GF-D8 (cell line): ENCODE measurements around the gene TMEM245.

Source experiments
- DNase-seq: peaks from one replicate; lab custom pipeline; 2025; lab: John Stamatoyannopoulos, UW

TMEM245 gene

DNA sequence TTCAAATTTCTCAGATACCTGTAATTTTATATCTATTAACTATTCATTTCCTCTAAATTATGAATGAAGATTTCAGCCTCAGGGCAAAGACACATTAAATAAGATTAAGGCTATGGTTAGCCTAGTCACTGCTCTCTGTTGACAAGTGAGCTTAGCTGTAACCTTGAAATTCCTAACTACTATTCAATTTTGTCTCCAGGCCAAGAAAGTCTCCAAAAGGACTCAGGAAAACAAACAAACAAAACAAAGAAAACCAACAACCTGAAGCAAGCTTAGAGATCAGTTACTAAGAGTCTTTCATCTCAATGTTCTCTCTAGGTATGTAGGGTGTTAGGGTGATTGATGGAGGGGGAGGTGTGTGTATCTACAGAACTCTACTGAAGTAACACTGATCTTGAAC, 96.9 kb downstream of the TMEM245 start:
- no peak for DNase-seq

DNA sequence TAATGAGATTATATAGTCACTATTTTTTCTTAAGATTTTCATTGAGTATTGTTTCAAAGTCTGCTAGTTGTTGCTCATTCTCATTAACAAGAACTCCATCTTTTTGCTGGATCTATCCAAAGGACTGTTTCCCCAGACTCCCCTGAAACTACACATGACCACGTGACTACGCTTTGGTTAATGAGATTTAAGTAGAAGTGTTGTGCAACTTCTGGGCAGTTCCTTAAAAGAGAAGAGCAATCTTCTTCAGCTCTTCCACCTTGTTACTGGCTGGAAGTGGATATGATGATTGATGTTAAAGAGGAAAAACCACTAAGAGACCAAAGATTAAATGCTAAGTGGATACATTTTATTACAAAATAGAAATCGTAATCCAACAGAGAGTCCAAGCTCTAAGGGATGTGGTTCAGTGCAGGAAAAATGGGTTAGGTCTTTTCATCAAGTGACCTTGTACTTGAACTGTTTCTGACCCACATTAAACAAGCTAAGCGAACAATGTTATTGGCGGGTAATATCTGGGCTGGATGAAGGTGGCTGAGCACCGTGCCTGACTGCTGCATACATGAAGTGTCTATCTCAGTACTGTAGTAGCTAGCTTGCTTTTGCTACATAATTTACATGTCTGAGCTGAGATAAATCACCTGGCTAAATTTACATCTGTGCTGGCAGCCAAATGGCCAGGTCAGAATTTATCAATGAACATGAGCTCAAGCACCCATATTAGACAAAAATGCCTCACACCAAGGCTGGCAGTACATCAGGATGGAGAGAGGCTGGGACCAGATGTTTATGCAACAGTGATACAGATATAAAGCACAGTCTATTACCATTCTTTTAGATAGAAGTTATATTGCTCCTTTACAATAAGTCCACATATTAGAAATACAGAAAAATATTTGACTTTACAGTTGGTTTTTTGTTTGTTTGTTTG, 98.9 kb downstream of the TMEM245 start:
- peak; percentile 4 for DNase-seq

- no peak for DNase-seq
Measured at GRCh38 chr9:109020113-109020512, 99.6 kb downstream of the TMEM245 start.

DNA sequence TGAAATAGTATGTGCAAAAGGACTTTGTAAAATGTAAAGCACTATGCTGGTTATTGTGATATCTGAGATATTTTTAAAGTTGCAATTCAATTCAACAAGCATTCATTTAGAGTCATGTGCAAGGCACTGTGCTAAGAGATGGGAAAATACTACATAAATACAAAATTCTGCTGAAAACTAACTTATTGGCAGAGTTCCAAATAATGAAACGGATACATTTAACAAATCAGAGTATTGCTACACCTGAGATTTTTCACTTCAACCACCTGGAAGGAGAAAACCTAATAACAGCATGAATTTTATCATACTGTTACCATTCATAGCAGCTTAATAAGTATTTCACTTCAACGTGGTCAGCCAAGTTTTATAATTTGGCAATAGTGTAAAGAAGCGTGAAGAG, 100.3 kb downstream of the TMEM245 start:
- DNase-seq, result no peak

- no peak for DNase-seq
Measured at GRCh38 chr9:109017493-109017892, 102.3 kb downstream of the TMEM245 start.

- no peak for DNase-seq
Measured at GRCh38 chr9:109017061-109017460, 102.7 kb downstream of the TMEM245 start.

- DNase-seq, result no peak
Measured at GRCh38 chr9:109016132-109016531, 103.6 kb downstream of the TMEM245 start.

DNA sequence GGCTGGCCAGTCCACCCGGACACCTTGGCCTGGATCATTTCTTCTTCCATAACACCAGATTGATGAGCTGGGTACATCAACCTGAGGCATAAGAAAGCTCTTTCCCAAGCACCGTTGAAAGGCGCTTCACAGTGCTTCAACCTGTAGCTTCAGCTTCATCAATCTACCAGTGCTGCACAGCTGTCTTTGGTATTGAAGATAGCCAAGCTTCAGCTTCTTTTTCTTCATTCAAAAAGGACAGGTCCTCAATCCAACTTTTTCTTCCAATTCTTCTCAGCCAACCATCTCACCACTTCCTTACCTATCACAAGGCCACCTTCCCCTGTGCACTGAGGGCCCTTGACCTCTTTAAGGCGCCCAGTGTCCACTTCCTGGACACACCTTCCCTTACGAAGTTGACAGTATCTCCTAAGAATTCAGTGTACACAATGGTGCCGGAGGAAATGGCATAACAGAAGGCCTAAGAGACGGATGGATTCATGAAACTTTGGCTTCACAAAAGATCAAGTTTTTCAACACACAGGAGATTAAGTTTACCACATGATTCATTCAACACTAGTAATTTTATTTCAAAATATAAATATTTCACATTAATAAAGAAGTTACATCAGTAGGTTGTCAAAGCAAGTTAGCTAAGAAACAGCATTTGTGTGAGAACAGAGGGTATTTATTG, 105.0 kb downstream of the TMEM245 start:
- DNase-seq, result no peak

DNA sequence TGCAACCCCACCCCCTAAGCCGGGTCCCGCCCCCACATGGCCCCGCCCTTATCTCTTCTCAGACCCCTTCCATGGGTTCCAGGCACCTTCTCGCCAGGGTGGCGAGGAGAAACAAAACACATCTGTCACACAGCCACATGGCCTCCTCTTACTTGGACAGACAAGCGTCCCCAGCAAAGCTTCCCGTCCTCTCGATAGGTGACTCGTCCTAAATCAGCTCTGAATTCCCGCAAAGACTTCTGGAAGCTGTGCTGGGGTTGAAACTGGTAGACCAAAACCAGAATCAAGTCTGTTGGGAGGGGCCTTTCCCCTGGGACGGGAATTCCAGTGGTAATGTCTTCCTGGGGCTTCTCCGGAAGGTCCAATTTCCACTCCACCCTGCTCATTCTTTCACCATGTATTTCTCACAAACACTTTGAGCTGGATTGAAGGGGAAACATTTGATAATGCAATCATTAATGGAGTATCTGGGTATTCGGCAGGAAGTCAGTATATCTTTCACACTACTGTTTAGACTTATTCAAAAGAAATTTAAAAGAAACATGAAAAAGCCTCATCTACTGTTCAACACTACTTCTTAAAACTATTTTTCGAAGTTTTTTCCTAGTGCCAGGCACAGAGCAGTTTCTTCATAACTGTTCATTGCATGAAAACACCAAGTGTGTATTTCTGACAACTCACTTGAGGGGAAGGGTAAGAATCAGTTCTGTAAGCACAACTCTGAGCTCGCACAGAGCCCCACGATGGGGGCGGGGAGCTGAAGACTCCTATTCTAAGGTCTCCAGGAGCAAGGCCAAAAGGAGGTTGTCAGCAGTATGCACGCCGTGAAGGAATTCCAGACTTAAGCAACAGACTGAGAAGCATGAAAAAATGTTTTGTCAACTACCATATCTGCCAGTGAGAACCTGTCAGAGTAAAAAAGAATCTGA, 105.8 kb downstream of the TMEM245 start:
- DNase-seq, result no peak

- peak; percentile 16 for DNase-seq
Measured at GRCh38 chr9:109012876-109013678, 106.7 kb downstream of the TMEM245 start, which contains the start of gene CTNNAL1. TSS of gene CTNNAL1 (minus strand) at chr9:109013499. CDS start at chr9:109013442, 57 bp downstream.

DNA sequence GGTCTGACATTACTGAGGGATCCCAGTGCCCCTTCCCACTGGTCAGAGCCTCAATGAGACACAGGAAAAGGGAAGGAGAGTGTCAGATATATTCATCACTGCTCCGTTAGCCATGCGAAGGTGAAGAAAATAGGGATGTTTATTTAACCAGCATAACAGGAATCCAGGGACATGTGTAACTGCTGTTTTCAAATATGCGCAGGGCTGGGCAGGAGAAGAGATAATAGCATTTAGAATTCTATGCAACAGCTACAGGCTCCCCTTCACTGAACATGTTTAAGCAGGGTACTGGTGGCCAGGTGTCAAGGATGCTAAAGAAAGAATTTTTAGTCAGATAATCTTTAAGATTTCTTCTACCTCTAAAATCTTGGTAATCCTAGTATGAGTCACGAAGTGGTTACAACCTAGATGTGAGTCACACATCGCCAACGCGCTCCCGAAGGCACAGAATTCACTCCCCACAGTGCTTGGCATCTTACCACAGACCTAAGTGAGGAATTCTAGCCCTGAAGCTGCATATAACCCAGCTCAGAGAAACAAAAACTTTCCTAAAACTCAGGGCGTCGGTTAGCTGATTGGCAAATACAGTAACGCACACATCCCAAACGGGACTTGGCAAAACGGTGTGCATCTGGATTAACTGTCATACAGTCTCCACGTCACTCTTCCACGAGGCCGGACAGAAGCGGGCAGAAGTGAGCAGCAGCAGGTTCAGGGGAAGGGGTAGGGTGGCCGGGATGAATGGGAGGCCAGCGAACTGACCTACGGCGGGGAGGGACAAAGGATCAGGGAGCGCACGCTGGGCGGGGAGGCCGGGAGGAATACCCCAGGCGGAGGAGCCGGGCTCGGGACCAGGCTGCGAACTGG, 107.5 kb downstream of the TMEM245 start:
- no peak for DNase-seq

DNA sequence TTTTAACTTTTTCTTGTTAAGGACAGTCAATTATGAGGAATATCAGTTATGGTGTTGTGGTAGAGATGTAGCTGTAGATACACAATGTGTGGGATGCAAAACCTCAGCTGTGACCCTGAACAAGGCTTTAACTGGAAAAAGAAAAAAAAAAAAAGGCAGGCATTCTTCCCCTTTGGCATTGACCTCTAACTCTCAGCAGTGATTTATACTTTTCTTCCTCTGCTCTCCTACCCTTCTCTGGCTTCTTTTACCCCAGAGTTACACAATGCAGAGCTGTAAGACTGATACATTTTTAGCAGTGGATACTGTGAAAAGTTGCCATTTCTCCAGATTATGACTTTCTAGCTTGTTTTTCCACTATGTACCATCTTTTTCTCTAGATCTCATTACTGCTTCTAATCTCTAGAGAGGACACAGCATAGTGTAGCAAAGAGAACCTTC, 108.5 kb downstream of the TMEM245 start:
- no peak for DNase-seq

- DNase-seq, result no peak
Measured at GRCh38 chr9:109010746-109011145, 109.0 kb downstream of the TMEM245 start.

DNA sequence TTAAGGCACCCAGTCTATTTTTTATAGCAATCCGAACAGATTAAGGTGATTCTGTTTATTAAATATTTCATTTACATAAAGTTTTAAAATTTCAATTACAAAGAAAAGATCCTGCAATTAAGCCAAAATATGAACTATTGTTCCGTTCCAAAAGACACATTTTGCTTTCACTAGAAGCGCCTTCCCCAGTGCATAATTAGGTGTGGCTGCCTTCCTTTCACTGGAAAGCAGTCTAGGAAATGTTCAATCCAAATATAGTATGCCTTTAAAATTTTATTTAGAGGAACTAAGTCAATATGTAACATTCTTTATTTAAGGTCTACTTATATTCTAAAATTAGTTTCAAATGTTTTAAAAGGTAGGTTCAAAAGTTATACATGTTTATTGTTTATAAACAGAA, 114.1 kb downstream of the TMEM245 start:
- no peak for DNase-seq

- no peak for DNase-seq
Measured at GRCh38 chr9:109003116-109003515, 116.6 kb downstream of the TMEM245 start.

GRCh38 chr9:109002141-109002540, 117.6 kb downstream of the TMEM245 start:
- no peak for DNase-seq

DNA sequence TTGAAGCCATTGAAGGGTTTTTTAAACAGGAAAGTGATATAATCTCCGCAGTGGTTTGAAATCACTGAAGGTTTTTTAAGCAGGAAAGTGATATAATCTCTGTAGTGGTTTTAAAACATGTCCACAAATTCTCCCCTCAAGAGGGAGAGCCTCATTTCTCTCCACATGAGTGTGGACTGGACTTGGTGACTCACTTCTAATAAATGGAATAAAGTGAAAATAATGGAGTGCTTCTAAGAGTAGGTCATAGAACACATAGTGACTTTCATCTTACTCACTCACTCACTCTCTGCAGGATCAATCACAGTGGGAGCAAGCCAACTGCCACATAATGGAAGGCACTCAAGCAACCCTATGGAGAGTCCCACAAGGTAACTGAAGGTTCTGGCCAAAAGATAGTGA, 118.5 kb downstream of the TMEM245 start:
- peak; percentile 26 for DNase-seq

DNA sequence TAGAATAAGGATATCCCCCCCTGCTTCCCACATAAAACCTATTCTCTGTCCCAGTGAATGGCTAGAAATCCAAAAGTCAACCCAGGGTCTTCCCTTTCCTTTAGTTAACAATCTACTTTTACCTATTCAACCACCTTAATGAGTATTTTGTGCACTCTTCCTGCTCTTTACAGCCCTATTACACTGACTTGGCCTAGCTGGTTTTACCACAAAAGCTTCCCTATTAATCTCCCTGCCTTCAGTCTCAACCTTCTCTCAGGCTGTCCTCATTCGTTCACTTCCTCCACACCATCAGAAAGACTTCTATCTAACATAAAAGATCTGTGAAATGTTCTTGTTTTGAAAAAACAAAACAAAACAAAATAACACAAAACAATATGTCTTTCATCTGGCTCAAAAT, 122.6 kb downstream of the TMEM245 start:
- no peak for DNase-seq

GRCh38 chr9:108996643-108997042, 123.1 kb downstream of the TMEM245 start:
- DNase-seq, result peak; percentile 32

- DNase-seq, result peak; percentile 54
Measured at GRCh38 chr9:108994695-108995094, 125.1 kb downstream of the TMEM245 start.
